Measurements from ENCODE around the gene RIPOR2.
"Not testable (repeated sequence)": the region's sequence is repeated elsewhere in the genome, so short reads cannot be mapped to it uniquely, and the experiment has no call there.

RIPOR2 gene

GRCh38 chr6:24925661-24926060 lies 10.1 kb downstream of the RIPOR2 start:
- DNase-seq, result no peak

GRCh38 chr6:24924580-24925356 lies 11.0 kb downstream of the RIPOR2 start:
- DNase-seq, result no peak

- DNase-seq, result no peak
Observed at GRCh38 chr6:24923885-24924401, 11.8 kb downstream of the RIPOR2 start.

GRCh38 chr6:24922814-24923213 lies 12.9 kb downstream of the RIPOR2 start:
- no peak for DNase-seq

- DNase-seq, result no peak
Observed at GRCh38 chr6:24922170-24922569, 13.6 kb downstream of the RIPOR2 start.

GRCh38 chr6:24920136-24920535 lies 15.6 kb downstream of the RIPOR2 start:
- no peak for DNase-seq

- DNase-seq, result no peak
Observed at GRCh38 chr6:24919056-24919892, 16.5 kb downstream of the RIPOR2 start.

GRCh38 chr6:24918641-24919055 lies 17.1 kb downstream of the RIPOR2 start:
- DNase-seq, result no peak

- no peak for DNase-seq
Observed at GRCh38 chr6:24916496-24916895, 19.3 kb downstream of the RIPOR2 start.

- peak in 1 of 2 experiments; percentile 32 for DNase-seq
Observed at GRCh38 chr6:24915641-24916040, 20.1 kb downstream of the RIPOR2 start.

- DNase-seq, result not testable (repeated sequence)
Observed at GRCh38 chr6:24914082-24914481, 21.7 kb downstream of the RIPOR2 start.

GRCh38 chr6:24911796-24912382 lies 23.9 kb downstream of the RIPOR2 start:
- DNase-seq, result no peak

- DNase-seq, result peak in 1 of 2 experiments; percentile 39
Observed at GRCh38 chr6:24910961-24911725, 24.6 kb downstream of the RIPOR2 start.

GRCh38 chr6:24910331-24910960 lies 25.3 kb downstream of the RIPOR2 start:
- DNase-seq, result no peak

- DNase-seq, result no peak
Observed at GRCh38 chr6:24909241-24910216, 26.2 kb downstream of the RIPOR2 start.

GRCh38 chr6:24908650-24909035 lies 27.1 kb downstream of the RIPOR2 start:
- no peak for DNase-seq

- DNase-seq, result no peak
Observed at GRCh38 chr6:24907919-24908649, 27.7 kb downstream of the RIPOR2 start.

GRCh38 chr6:24906314-24906713 lies 29.4 kb downstream of the RIPOR2 start:
- no peak for DNase-seq

GRCh38 chr6:24905483-24905882 lies 30.3 kb downstream of the RIPOR2 start:
- DNase-seq, result no peak

GRCh38 chr6:24903681-24904080 lies 32.1 kb downstream of the RIPOR2 start:
- DNase-seq, result no peak
